GM23338 (cell line): ENCODE results near the gene ABCB8. TPM values are rescaled to one million over a fixed set of nuclear protein-coding genes. Genes with fewer than 3 reads are reported as not detected.

Experiments
- ATAC-seq: fragments of 200-7000 bp; cut with Tn5 transposase; 3 replicates; pipeline ENCODE4 v1.9.1; 2020
- DNase-seq: peaks from one replicate; pipeline ENCODE4 v3.0.0-alpha.2; 2015; ENCODE audit warnings: low spot score
- H2AFZ ChIP-seq: fragments of 200-600 bp; sonication (generic); 2 replicates; pipeline ENCODE4 v1.8.0; 2016; ENCODE audit warnings: antibody characterized with exemption, mild to moderate bottlenecking, moderate library complexity
- H3F3A ChIP-seq: fragments of 200-600 bp; sonication (generic); replicated peaks from 2 replicates; pipeline ENCODE4 v1.8.0; 2017; ENCODE audit warnings: antibody characterized with exemption, mixed run types, low read depth
- H3K27ac ChIP-seq: fragments of 200-600 bp; sonication (generic); 2 replicates; pipeline ENCODE4 v1.6.1; 2016; ENCODE audit warnings: low read depth
- H3K27me3 ChIP-seq: fragments of 200-600 bp; sonication (generic); 2 replicates; pipeline ENCODE4 v1.8.0; 2016; ENCODE audit warnings: mild to moderate bottlenecking, mixed run types, moderate library complexity; ENCODE audit not compliant: insufficient read depth
- H3K36me3 ChIP-seq: fragments of 200-600 bp; sonication (generic); 2 replicates; pipeline ENCODE4 v1.8.0; 2016; ENCODE audit warnings: mild to moderate bottlenecking; ENCODE audit not compliant: insufficient read depth
- H3K4me1 ChIP-seq: fragments of 200-600 bp; sonication (generic); 2 replicates; pipeline ENCODE4 v1.8.0; 2016; ENCODE audit warnings: mild to moderate bottlenecking, moderate library complexity; ENCODE audit not compliant: insufficient read depth
- H3K4me2 ChIP-seq: fragments of 200-600 bp; sonication (generic); 2 replicates; pipeline ENCODE4 v1.7.1; 2017; ENCODE audit warnings: mixed run types
- H3K4me3 ChIP-seq: fragments of 200-600 bp; sonication (generic); 2 replicates; pipeline ENCODE4 v1.6.1; 2016; ENCODE audit warnings: mixed run types
- H3K79me2 ChIP-seq: fragments of 200-600 bp; sonication (generic); replicated peaks from 2 replicates; pipeline ENCODE4 v1.8.0; 2017; ENCODE audit warnings: mild to moderate bottlenecking; ENCODE audit not compliant: insufficient read depth
- H3K9me2 ChIP-seq: fragments of 200-600 bp; sonication (generic); 2 replicates; pipeline ENCODE4 v1.8.0; 2017; ENCODE audit not compliant: insufficient read depth
- H4K20me1 ChIP-seq: fragments of 200-600 bp; sonication (generic); replicated peaks from 2 replicates; pipeline ENCODE4 v1.8.0; 2017; ENCODE audit warnings: mild to moderate bottlenecking; ENCODE audit not compliant: insufficient read depth
- H3K27ac Mint-ChIP-seq: 2 replicates; pipeline ENCODE4 v1.8.0; 2020; ENCODE audit warnings: inconsistent platforms, mild to moderate bottlenecking, moderate library complexity, mixed read lengths
- H3K27me3 Mint-ChIP-seq: 3 replicates; pipeline ENCODE4 v1.8.0; 2022; ENCODE audit warnings: low read depth, mild to moderate bottlenecking, moderate library complexity, mixed read lengths, inconsistent platforms; ENCODE audit not compliant: insufficient read depth, poor library complexity
- H3K36me3 Mint-ChIP-seq: 3 replicates; pipeline ENCODE4 v1.8.0; 2021; ENCODE audit warnings: low read depth, mild to moderate bottlenecking, inconsistent platforms, moderate library complexity, mixed read lengths
- H3K4me1 Mint-ChIP-seq: 3 replicates; pipeline ENCODE4 v1.8.0; 2020; ENCODE audit warnings: mild to moderate bottlenecking, inconsistent platforms, mixed read lengths
- H3K4me3 Mint-ChIP-seq: 3 replicates; pipeline ENCODE4 v1.8.0; 2021; ENCODE audit warnings: moderate library complexity, mild to moderate bottlenecking, inconsistent platforms, mixed read lengths
- H3K9me3 Mint-ChIP-seq: 3 replicates; pipeline ENCODE4 v1.8.0; 2020; ENCODE audit warnings: moderate library complexity, mild to moderate bottlenecking, inconsistent platforms, mixed read lengths
- CREB1 ChIP-seq: fragments of 250-450 bp; sonication (Bioruptor Pico); IDR thresholded peaks from 2 replicates; pipeline ENCODE4 v1.5.0; 2020; ENCODE audit warnings: low read depth, mild to moderate bottlenecking, moderate library complexity
- EZH2 ChIP-seq: fragments of 200-600 bp; sonication (generic); IDR thresholded peaks from one replicate; pipeline ENCODE4 v1.8.0; 2017; ENCODE audit warnings: antibody characterized with exemption, mild to moderate bottlenecking, low read depth; ENCODE audit not compliant: unreplicated experiment
- POLR2AphosphoS5 ChIP-seq: IDR thresholded peaks from 2 replicates; pipeline ENCODE4 v1.6.1; 2016; ENCODE audit warnings: antibody characterized with exemption, low read depth
- ZNF114 ChIP-seq: fragments of 250-450 bp; sonication (Bioruptor Pico); IDR thresholded peaks from 2 replicates; pipeline ENCODE4 v1.5.0; 2020; ENCODE audit warnings: mild to moderate bottlenecking, moderate library complexity
- polyA plus RNA-seq: library from polyadenylated mRNA; unstranded; fragments of >200 nt; fragmentation: Nextera tagmentation; extraction: Ambion mirVana; gene quantifications from 2 replicates; pipeline ENCODE4 v1.2.1, GENCODE V29; 2016
- total RNA-seq: library from RNA; depleted of rRNA; stranded (reverse); fragments of >200 nt; shearing (Covaris generic); gene quantifications from 2 replicates; pipeline ENCODE4 v1.2.3, GENCODE V29; 2014
- TF ChIP-seq, protein P1 (sequence below): fragments of 250-450 bp; sonication (Bioruptor Pico); IDR thresholded peaks from 2 replicates; pipeline ENCODE4 v1.5.0; 2020; ENCODE audit warnings: mild to moderate bottlenecking, moderate library complexity

Gene ABCB8
- total and polyA plus RNA-seq, 2 experiments from 2014 or later = 11.4 to 27.1 TPM

DNA sequence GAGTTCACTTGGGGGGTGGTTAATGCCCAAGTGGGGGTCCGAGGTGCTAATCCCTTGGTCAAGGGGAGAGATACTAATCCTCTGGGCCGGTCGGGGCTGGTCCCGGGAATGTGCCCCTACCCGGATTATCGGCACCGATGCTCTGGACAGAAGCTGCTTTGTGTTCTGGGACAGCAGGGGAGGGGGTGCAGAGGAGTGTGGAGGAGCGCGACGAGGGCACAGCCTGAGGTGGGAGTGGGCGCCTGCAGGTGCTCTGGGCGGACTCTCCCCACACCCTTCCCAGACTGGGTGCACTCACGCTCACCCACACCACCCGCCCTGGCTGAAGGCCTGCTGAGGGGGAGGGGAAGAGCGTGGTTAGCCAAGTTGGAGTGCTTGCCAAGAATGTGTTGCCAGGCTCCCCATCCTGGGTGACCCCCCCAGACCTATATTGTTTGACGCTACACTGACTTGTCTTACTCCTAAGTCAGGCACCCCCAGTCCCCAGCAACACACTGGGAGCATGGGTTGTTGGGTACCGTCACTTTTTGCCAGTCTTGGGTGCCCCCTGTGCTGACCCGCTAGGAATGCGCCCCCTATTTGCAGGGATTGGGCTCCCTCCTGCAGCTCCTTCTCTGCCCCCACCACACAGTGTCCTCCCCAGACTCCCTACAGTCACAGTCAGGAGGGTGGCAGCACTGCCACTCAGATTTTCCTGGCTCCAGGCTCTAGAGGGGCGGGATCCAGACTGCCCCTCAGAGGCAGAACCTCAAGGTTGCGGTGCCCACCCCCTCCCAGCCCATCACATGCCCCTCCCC is 32.4 kb downstream of the ABCB8 start (continued):
- TF ChIP-seq ZNF114 (CRISPR knock-in tag) (no peak), POLR2AphosphoS5 (no peak)

DNA sequence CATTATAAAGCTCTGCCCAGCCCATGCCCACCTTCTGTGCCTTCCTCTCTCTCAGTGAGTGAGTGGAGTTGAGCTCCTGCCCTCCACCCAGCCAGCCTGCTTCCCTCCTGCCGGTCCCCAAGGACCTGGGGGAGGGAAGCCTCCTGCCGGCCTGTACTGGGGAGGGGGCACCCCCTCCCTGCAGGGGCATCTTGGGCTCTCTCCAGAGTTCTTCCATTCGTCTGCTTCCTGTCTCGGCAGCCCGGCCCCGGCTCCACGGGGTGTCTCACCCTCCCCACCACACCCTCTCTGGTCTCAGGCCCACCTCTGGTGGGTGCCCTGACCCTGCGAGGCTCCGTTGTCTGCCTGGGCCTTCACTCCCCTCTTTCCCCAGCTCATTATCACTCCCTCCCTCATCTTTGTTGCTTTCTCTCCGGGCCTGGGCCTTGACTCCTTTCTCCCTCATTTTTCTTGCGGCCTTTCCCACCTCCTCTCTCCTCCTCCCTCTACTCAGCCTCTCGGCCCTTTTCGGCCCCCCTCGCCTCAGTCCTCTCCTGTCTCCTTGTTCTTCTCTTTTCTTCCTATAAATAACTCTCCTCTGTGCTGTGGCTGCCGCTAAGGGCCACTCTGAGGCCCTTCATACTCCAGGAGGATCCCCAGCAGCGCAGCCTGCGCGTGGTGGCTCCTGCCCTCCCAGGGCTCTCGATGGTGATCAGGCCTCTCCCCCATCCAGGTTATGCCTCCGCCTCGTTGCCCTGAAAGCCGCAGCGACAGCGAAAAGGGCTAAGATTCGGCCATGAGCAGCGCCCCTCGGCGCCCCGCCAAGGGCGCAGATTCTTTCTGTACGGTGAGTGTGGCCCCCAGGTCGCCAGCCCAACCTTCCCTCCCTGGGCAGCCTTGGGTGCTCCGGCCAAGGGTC is 33.2 kb downstream of the ABCB8 start:
- peak overlapping the region; percentile 86 for H3K4me3 Mint-ChIP-seq
- H3F3A ChIP-seq = peaks cover 14% of the 10 kb centered on the region
- H2AFZ ChIP-seq = no peak overlapping the region
- peaks cover 11% of the 10 kb centered on the region for H3K79me2 ChIP-seq
- H3K4me3 ChIP-seq = peak overlapping the region; percentile 99
- H4K20me1 ChIP-seq = no peaks in the 10 kb centered on the region; the same call in 1 of the 2 replicates
- H3K36me3 Mint-ChIP-seq = peaks cover 16% of the 10 kb centered on the region
- peak; percentile 39 for TF ChIP-seq EZH2
- TF ChIP-seq, protein P1, sequence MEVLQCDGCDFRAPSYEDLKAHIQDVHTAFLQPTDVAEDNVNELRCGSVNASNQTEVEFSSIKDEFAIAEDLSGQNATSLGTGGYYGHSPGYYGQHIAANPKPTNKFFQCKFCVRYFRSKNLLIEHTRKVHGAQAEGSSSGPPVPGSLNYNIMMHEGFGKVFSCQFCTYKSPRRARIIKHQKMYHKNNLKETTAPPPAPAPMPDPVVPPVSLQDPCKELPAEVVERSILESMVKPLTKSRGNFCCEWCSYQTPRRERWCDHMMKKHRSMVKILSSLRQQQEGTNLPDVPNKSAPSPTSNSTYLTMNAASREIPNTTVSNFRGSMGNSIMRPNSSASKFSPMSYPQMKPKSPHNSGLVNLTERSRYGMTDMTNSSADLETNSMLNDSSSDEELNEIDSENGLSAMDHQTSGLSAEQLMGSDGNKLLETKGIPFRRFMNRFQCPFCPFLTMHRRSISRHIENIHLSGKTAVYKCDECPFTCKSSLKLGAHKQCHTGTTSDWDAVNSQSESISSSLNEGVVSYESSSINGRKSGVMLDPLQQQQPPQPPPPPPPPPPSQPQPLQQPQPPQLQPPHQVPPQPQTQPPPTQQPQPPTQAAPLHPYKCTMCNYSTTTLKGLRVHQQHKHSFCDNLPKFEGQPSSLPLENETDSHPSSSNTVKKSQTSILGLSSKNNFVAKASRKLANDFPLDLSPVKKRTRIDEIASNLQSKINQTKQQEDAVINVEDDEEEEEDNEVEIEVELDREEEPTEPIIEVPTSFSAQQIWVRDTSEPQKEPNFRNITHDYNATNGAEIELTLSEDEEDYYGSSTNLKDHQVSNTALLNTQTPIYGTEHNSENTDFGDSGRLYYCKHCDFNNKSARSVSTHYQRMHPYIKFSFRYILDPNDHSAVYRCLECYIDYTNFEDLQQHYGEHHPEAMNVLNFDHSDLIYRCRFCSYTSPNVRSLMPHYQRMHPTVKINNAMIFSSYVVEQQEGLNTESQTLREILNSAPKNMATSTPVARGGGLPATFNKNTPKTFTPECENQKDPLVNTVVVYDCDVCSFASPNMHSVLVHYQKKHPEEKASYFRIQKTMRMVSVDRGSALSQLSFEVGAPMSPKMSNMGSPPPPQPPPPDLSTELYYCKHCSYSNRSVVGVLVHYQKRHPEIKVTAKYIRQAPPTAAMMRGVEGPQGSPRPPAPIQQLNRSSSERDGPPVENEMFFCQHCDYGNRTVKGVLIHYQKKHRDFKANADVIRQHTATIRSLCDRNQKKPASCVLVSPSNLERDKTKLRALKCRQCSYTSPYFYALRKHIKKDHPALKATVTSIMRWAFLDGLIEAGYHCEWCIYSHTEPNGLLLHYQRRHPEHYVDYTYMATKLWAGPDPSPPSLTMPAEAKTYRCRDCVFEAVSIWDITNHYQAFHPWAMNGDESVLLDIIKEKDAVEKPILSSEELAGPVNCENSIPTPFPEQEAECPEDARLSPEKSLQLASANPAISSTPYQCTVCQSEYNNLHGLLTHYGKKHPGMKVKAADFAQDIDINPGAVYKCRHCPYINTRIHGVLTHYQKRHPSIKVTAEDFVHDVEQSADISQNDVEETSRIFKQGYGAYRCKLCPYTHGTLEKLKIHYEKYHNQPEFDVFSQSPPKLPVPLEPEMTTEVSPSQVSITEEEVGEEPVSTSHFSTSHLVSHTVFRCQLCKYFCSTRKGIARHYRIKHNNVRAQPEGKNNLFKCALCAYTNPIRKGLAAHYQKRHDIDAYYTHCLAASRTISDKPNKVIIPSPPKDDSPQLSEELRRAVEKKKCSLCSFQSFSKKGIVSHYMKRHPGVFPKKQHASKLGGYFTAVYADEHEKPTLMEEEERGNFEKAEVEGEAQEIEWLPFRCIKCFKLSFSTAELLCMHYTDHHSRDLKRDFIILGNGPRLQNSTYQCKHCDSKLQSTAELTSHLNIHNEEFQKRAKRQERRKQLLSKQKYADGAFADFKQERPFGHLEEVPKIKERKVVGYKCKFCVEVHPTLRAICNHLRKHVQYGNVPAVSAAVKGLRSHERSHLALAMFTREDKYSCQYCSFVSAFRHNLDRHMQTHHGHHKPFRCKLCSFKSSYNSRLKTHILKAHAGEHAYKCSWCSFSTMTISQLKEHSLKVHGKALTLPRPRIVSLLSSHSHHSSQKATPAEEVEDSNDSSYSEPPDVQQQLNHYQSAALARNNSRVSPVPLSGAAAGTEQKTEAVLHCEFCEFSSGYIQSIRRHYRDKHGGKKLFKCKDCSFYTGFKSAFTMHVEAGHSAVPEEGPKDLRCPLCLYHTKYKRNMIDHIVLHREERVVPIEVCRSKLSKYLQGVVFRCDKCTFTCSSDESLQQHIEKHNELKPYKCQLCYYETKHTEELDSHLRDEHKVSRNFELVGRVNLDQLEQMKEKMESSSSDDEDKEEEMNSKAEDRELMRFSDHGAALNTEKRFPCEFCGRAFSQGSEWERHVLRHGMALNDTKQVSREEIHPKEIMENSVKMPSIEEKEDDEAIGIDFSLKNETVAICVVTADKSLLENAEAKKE (CRISPR knock-in tag) = no peak
- no peak for TF ChIP-seq CREB1
- no peak overlapping the region for H3K27ac ChIP-seq
- peaks cover 31% of the 10 kb centered on the region for H3K4me1 ChIP-seq
- peaks cover 9% of the 10 kb centered on the region for H3K36me3 ChIP-seq
- H3K9me3 Mint-ChIP-seq = no peaks in the 10 kb centered on the region
- no peaks in the 10 kb centered on the region for H3K9me2 ChIP-seq
- peaks cover 43% of the 10 kb centered on the region for H3K27me3 Mint-ChIP-seq
- peaks cover 41% of the 10 kb centered on the region for H3K4me1 Mint-ChIP-seq
- H3K27ac Mint-ChIP-seq = no peak overlapping the region
- DNase-seq (no peak), ATAC-seq (no peak)
- peaks cover 28% of the 10 kb centered on the region for H3K27me3 ChIP-seq
- peak overlapping the region; percentile 95 for H3K4me2 ChIP-seq
